GM18499 (cell line): ENCODE results near the gene NBEA.
A peak's percentile ranks its signal among the peaks of the same experiment; 100 is the strongest.

Experiments
- ATAC-seq: cut with Tn5 transposase; IDR thresholded peaks from one replicate; pipeline ENCODE4 v1.9.1; 2021; ENCODE audit warnings: moderate number of reproducible peaks; ENCODE audit not compliant: insufficient read depth, unreplicated experiment

Gene NBEA

GRCh38 chr13:35548790-35549189, 606.7 kb downstream of the NBEA start:
- ATAC-seq: no peak

GRCh38 chr13:35549481-35549880, 607.4 kb downstream of the NBEA start:
- ATAC-seq: no peak

- no peak for ATAC-seq
Observed at GRCh38 chr13:35552172-35552844, 610.2 kb downstream of the NBEA start.

- no peak for ATAC-seq
Observed at GRCh38 chr13:35554972-35555623, 613.0 kb downstream of the NBEA start.

GRCh38 chr13:35557475-35557874, 615.4 kb downstream of the NBEA start:
- ATAC-seq: no peak

GRCh38 chr13:35561540-35561939, 619.5 kb downstream of the NBEA start:
- no peak for ATAC-seq

GRCh38 chr13:35565273-35565672, 623.2 kb downstream of the NBEA start:
- ATAC-seq: no peak

GRCh38 chr13:35566340-35566739, 624.3 kb downstream of the NBEA start:
- ATAC-seq: peak; percentile 68

GRCh38 chr13:35567406-35567980, 625.4 kb downstream of the NBEA start:
- no peak for ATAC-seq

GRCh38 chr13:35573639-35574038, 631.6 kb downstream of the NBEA start:
- ATAC-seq: no peak

- ATAC-seq: no peak
Observed at GRCh38 chr13:35592457-35592856, 650.4 kb downstream of the NBEA start.

- no peak for ATAC-seq
Observed at GRCh38 chr13:35593651-35594050, 651.6 kb downstream of the NBEA start.

GRCh38 chr13:35594096-35594495, 652.0 kb downstream of the NBEA start:
- ATAC-seq: no peak

- no peak for ATAC-seq
Observed at GRCh38 chr13:35595181-35595580, 653.1 kb downstream of the NBEA start.

- no peak for ATAC-seq
Observed at GRCh38 chr13:35596321-35597030, 654.4 kb downstream of the NBEA start.

- no peak for ATAC-seq
Observed at GRCh38 chr13:35597451-35597850, 655.4 kb downstream of the NBEA start.

GRCh38 chr13:35598233-35598632, 656.2 kb downstream of the NBEA start:
- no peak for ATAC-seq

GRCh38 chr13:35598790-35599369, 656.8 kb downstream of the NBEA start:
- no peak for ATAC-seq

GRCh38 chr13:35599384-35599783, 657.3 kb downstream of the NBEA start:
- ATAC-seq: no peak

- ATAC-seq: no peak
Observed at GRCh38 chr13:35600137-35600536, 658.1 kb downstream of the NBEA start.
